Thoracic aorta (tissue), 2 donors: ENCODE data around the gene ZHX3. TPM values are rescaled to one million over a fixed set of nuclear protein-coding genes. Genes with fewer than 3 reads are reported as not detected.

Experiments
- ATAC-seq: fragments of 150-250 bp; one replicate; pipeline ENCODE4 v1.8.0; 2017; ENCODE audit warnings: low read depth; ENCODE audit not compliant: insufficient number of reproducible peaks, low FRiP score
- DNase-seq: peaks from one replicate; pipeline ENCODE4 v3.0.0-alpha.2; 2020; ENCODE audit warnings: low spot score
- H3K27ac ChIP-seq, 2 donors: fragments of 200-600 bp; sonication (generic); 1 replicate in 1 of 2; 2 replicates in 1 of 2; pipeline ENCODE4 v1.5.1; 2016; ENCODE audit warnings: mild to moderate bottlenecking in 2 of 2, moderate library complexity in 2 of 2
- H3K27me3 ChIP-seq: fragments of 200-600 bp; sonication (generic); replicated peaks from 2 replicates; pipeline ENCODE4 v1.6.0; 2016; ENCODE audit warnings: mild to moderate bottlenecking; ENCODE audit not compliant: insufficient read depth
- H3K36me3 ChIP-seq: fragments of 200-600 bp; sonication (generic); one replicate; pipeline ENCODE4 v1.5.1; 2016
- H3K4me1 ChIP-seq, 2 donors: fragments of 200-600 bp; sonication (generic); 1 replicate in 1 of 2; 2 replicates in 1 of 2; pipeline versions ENCODE4 v1.5.1 to v1.6.0; 2016; ENCODE audit warnings: low read depth in 2 of 2, mild to moderate bottlenecking in 1 of 2; ENCODE audit not compliant: control insufficient read depth in 1 of 2
- H3K4me3 ChIP-seq: fragments of 200-600 bp; sonication (generic); 2 replicates; pipeline ENCODE4 v1.5.1; 2016; ENCODE audit warnings: mild to moderate bottlenecking
- H3K9me3 ChIP-seq: fragments of 200-600 bp; sonication (generic); 2 replicates; pipeline ENCODE4 v1.5.1; 2016
- CTCF ChIP-seq: fragments of 200-600 bp; sonication (generic); IDR thresholded peaks from one replicate; pipeline ENCODE4 v1.5.1; 2019; ENCODE audit warnings: antibody characterized with exemption
- total RNA-seq, 2 donors: library from RNA; depleted of rRNA; stranded (reverse); fragments of >200 nt; gene quantifications; one replicate each; pipeline versions ENCODE4 v1.1.0 to v1.2.3, GENCODE V29; 2016

Gene ZHX3
- total RNA-seq, 2 donors from 2014 or later, result 60.8 to 74.9 TPM

GRCh38 chr20:41304424-41305079 is 13.0 kb downstream of the ZHX3 start:
- H3K27me3 ChIP-seq, result no peaks in the 10 kb centered on the region
- no peak for TF ChIP-seq CTCF
- H3K36me3 ChIP-seq, result no peaks in the 10 kb centered on the region
- H3K4me3 ChIP-seq, result no peak overlapping the region
- ATAC-seq (no peak), DNase-seq (no peak)
- H3K9me3 ChIP-seq, result no peaks in the 10 kb centered on the region
- H3K4me1 ChIP-seq, result peaks cover 21 to 43% of the 10 kb centered on the region in 2 donors
- no peak overlapping the region for H3K27ac ChIP-seq

GRCh38 chr20:41304002-41304401 is 13.5 kb downstream of the ZHX3 start:
- DNase-seq (no peak), ATAC-seq (no peak)
- no peak overlapping the region for H3K4me3 ChIP-seq
- TF ChIP-seq CTCF, result no peak
- H3K9me3 ChIP-seq, result no peaks in the 10 kb centered on the region
- no peak overlapping the region for H3K27ac ChIP-seq
- H3K36me3 ChIP-seq, result no peaks in the 10 kb centered on the region
- peaks cover 19 to 43% of the 10 kb centered on the region in 2 donors for H3K4me1 ChIP-seq
- H3K27me3 ChIP-seq, result no peaks in the 10 kb centered on the region

- Histone ChIP-seq H3K4me1 (peaks cover 12 to 52% of the 10 kb centered on the region in 2 donors), H3K27ac (no peak overlapping the region), H3K4me3 (no peak overlapping the region), H3K36me3 (no peaks in the 10 kb centered on the region), H3K9me3 (no peaks in the 10 kb centered on the region), H3K27me3 (no peaks in the 10 kb centered on the region)
- no peak for ATAC-seq
- no peak for TF ChIP-seq CTCF
- DNase-seq, result no peak
These were observed 16.6 kb downstream of the ZHX3 start for GRCh38 chr20:41300886-41301285.

GRCh38 chr20:41300383-41300782 is 17.1 kb downstream of the ZHX3 start:
- DNase-seq (no peak), ATAC-seq (no peak)
- no peak for TF ChIP-seq CTCF
- H3K27ac ChIP-seq, result no peak overlapping the region
- H3K4me1 ChIP-seq, result peaks cover 12 to 57% of the 10 kb centered on the region in 2 donors
- H3K4me3 ChIP-seq, result no peak overlapping the region
- no peaks in the 10 kb centered on the region for H3K9me3 ChIP-seq
- no peaks in the 10 kb centered on the region for H3K27me3 ChIP-seq
- no peaks in the 10 kb centered on the region for H3K36me3 ChIP-seq

- ATAC-seq (no peak), DNase-seq (no peak)
- no peak for TF ChIP-seq CTCF
- H3K9me3 ChIP-seq, result no peaks in the 10 kb centered on the region
- H3K36me3 ChIP-seq, result no peaks in the 10 kb centered on the region
- peaks cover 12 to 58% of the 10 kb centered on the region in 2 donors for H3K4me1 ChIP-seq
- no peak overlapping the region for H3K4me3 ChIP-seq
- no peaks in the 10 kb centered on the region for H3K27me3 ChIP-seq
- no peak overlapping the region for H3K27ac ChIP-seq
These were observed 17.6 kb downstream of the ZHX3 start for GRCh38 chr20:41299899-41300298.
